H1 (cell line): ENCODE results near the gene MIS18A. TPM values are rescaled to one million over a fixed set of nuclear protein-coding genes. Genes with fewer than 3 reads are reported as not detected.

Experiments
- GTF2F1 ChIP-seq: IDR thresholded peaks from 2 replicates; pipeline ENCODE4 v1.6.1; 2012; ENCODE audit warnings: low read depth, low read length, improper control_type of control experiment, borderline replicate concordance
- JUND ChIP-seq: IDR thresholded peaks from 2 replicates; pipeline ENCODE4 v1.6.1; 2011; ENCODE audit warnings: mild to moderate bottlenecking, improper control_type of control experiment, low read length
- polyA plus RNA-seq, 7 experiments: library from polyadenylated mRNA; depleted of rRNA in 3 of 7; stranded (reverse) in 5 of 7; unstranded in 2 of 7; fragments of >200 nt in 5 of 7; fragments of 200-250 nt in 2 of 7; gene quantifications; 1 replicate in 5 of 7; 2 replicates in 1 of 7; 4 replicates in 1 of 7; pipeline versions ENCODE4 v1.2.1 to v1.2.3, GENCODE V29; 2011 to 2013; ENCODE audit warnings: missing spikeins in 2 of 7, mixed read lengths in 2 of 7
- total RNA-seq: library from RNA; stranded (reverse); fragmentation: NEBNext Ultra II Directional; extraction: Animal tissue kit (Norgen Biotek cat#: 25700); gene quantifications from 2 replicates; pipeline ENCODE4 v1.2.1, GENCODE V29; 2021

The MIS18A gene
- total and polyA plus RNA-seq, 2 of the 8 experiments (the other 6 are each of a cell fraction or from before 2014, with no cell fraction given): 28.9 to 53.0 TPM

GRCh38 chr21:32252136-32252535 lies 26.7 kb downstream of the MIS18A start (continued):
- TF ChIP-seq GTF2F1: no peak
- no peak for TF ChIP-seq JUND
